Measurements from ENCODE around the gene SERPINB1. TPM values are rescaled to one million over a fixed set of nuclear protein-coding genes. Genes with fewer than 3 reads are reported as not detected.
"Not testable (repeated sequence)": the region's sequence is repeated elsewhere in the genome, so short reads cannot be mapped to it uniquely, and the experiment has no call there.

The SERPINB1 gene
- total RNA-seq, 1 donor from 2014 or later = 14.8 TPM

- no peak for DNase-seq (ENCODE audit: extremely low spot score, unreplicated experiment)
- Mint-ChIP-seq H3K4me1 (ENCODE audit: unreplicated experiment) (no peaks in the 10 kb centered on the region), H3K27ac (ENCODE audit: unreplicated experiment) (no peak overlapping the region), H3K4me3 (ENCODE audit: unreplicated experiment) (no peak overlapping the region), H3K36me3 (ENCODE audit: unreplicated experiment) (peaks cover 9% of the 10 kb centered on the region), H3K9me3 (ENCODE audit: unreplicated experiment) (peaks cover 18% of the 10 kb centered on the region), H3K27me3 (ENCODE audit: unreplicated experiment) (peaks cover 59% of the 10 kb centered on the region)
- TF ChIP-seq CTCF (IDR thresholded peaks at IDR 0.05) = no peak
Measured at GRCh38 chr6:2883673-2884072, 42.0 kb upstream of the SERPINB1 start.

GRCh38 chr6:2881423-2881822, 39.8 kb upstream of the SERPINB1 start:
- no peak overlapping the region for H3K27ac Mint-ChIP-seq (ENCODE audit: unreplicated experiment)
- peaks cover 53% of the 10 kb centered on the region for H3K27me3 Mint-ChIP-seq (ENCODE audit: unreplicated experiment)
- no peak for DNase-seq (ENCODE audit: extremely low spot score, unreplicated experiment)
- peaks cover 8% of the 10 kb centered on the region for H3K36me3 Mint-ChIP-seq (ENCODE audit: unreplicated experiment)
- peaks cover 18% of the 10 kb centered on the region for H3K9me3 Mint-ChIP-seq (ENCODE audit: unreplicated experiment)
- no peak overlapping the region for H3K4me3 Mint-ChIP-seq (ENCODE audit: unreplicated experiment)
- peaks cover 18% of the 10 kb centered on the region for H3K4me1 Mint-ChIP-seq (ENCODE audit: unreplicated experiment)
- no peak for TF ChIP-seq CTCF (IDR thresholded peaks at IDR 0.05)

GRCh38 chr6:2880156-2880555, 38.5 kb upstream of the SERPINB1 start:
- H3K4me1 Mint-ChIP-seq (ENCODE audit: unreplicated experiment) = peaks cover 26% of the 10 kb centered on the region
- H3K4me3 Mint-ChIP-seq (ENCODE audit: unreplicated experiment); DNase-seq (ENCODE audit: extremely low spot score, unreplicated experiment); H3K27ac Mint-ChIP-seq (ENCODE audit: unreplicated experiment); H3K36me3 Mint-ChIP-seq (ENCODE audit: unreplicated experiment): not testable (repeated sequence)
- H3K27me3 Mint-ChIP-seq (ENCODE audit: unreplicated experiment) = peaks cover 43% of the 10 kb centered on the region
- H3K9me3 Mint-ChIP-seq (ENCODE audit: unreplicated experiment) = peaks cover 18% of the 10 kb centered on the region

- DNase-seq (ENCODE audit: extremely low spot score, unreplicated experiment) = no peak
- peaks cover 35% of the 10 kb centered on the region for H3K27me3 Mint-ChIP-seq (ENCODE audit: unreplicated experiment)
- TF ChIP-seq CTCF (IDR thresholded peaks at IDR 0.05) = no peak
- no peak overlapping the region for H3K27ac Mint-ChIP-seq (ENCODE audit: unreplicated experiment)
- H3K9me3 Mint-ChIP-seq (ENCODE audit: unreplicated experiment) = peaks cover 18% of the 10 kb centered on the region
- peaks cover 26% of the 10 kb centered on the region for H3K4me1 Mint-ChIP-seq (ENCODE audit: unreplicated experiment)
- peaks cover 8% of the 10 kb centered on the region for H3K36me3 Mint-ChIP-seq (ENCODE audit: unreplicated experiment)
- no peak overlapping the region for H3K4me3 Mint-ChIP-seq (ENCODE audit: unreplicated experiment)
Measured at GRCh38 chr6:2877960-2878359, 36.3 kb upstream of the SERPINB1 start.

GRCh38 chr6:2877057-2877882, 35.6 kb upstream of the SERPINB1 start:
- H3K27ac Mint-ChIP-seq (ENCODE audit: unreplicated experiment) = peak overlapping the region; percentile 91
- no peak for DNase-seq (ENCODE audit: extremely low spot score, unreplicated experiment)
- H3K4me1 Mint-ChIP-seq (ENCODE audit: unreplicated experiment) = peaks cover 26% of the 10 kb centered on the region
- H3K36me3 Mint-ChIP-seq (ENCODE audit: unreplicated experiment) = peaks cover 8% of the 10 kb centered on the region
- no peak overlapping the region for H3K4me3 Mint-ChIP-seq (ENCODE audit: unreplicated experiment)
- peaks cover 15% of the 10 kb centered on the region for H3K9me3 Mint-ChIP-seq (ENCODE audit: unreplicated experiment)
- peaks cover 32% of the 10 kb centered on the region for H3K27me3 Mint-ChIP-seq (ENCODE audit: unreplicated experiment)
- no peak for TF ChIP-seq CTCF (IDR thresholded peaks at IDR 0.05)

All from osteocyte (in vitro differentiated cells).